CD4-positive, alpha-beta T cell treated with Interleukin-10 for 1 hour (primary cell): Measurements from ENCODE around the gene DLX5.

ENCODE experiments used
- DNase-seq: peaks from one replicate; pipeline ENCODE4 v3.0.0-alpha.2; 2020

The DLX5 gene

GRCh38 chr7:97004247-97005182 is 20.1 kb downstream of the DLX5 start:
- DNase-seq, result no peak

DNA sequence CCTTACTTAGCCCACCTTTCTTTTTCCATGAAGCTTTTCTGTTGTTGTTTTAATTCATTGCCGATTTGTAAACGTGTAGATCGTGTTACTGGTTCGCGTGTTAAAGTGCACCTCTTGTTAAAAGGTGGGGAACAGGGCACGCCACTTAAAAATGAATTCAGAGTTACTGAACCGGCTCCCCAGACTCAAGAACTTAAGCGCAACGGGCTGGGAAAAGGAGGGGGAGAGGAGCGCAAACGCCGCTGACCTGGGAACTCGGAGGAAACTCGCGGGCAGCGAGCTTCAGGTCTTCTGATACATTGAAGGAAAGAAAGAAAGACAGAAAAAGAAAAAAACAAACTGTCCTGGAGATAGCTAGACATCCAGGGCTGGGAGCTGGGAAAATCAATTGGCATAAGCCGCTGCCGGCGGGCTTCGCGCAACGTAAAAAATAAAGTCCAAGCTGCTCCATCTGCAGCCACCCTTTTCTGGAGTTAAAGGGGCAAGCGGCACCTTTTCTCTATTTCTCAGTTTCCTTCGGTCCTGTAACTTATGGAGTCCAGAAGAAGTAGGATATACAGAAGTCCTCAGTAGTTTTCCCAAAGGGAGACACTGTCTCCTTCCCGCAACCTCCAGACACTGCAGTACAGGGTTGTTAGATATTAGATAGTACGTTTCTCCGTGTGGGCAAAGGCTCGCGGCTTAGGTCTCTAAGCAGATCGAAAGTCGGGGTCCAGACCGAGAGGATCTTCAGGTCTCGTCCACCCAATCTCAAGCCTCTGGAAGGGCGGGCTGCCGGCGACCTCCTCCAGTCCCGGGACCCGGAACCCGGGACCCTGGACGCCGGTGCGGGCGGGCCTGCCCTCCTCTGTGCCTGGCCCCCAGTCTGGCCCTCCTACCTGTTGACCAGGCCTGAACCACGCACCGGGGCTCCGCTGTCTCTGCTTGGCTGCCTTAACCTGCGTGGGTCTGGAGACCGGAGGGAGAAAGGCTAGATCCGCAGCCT is 21.1 kb downstream of the DLX5 start:
- DNase-seq, result no peak

DNA sequence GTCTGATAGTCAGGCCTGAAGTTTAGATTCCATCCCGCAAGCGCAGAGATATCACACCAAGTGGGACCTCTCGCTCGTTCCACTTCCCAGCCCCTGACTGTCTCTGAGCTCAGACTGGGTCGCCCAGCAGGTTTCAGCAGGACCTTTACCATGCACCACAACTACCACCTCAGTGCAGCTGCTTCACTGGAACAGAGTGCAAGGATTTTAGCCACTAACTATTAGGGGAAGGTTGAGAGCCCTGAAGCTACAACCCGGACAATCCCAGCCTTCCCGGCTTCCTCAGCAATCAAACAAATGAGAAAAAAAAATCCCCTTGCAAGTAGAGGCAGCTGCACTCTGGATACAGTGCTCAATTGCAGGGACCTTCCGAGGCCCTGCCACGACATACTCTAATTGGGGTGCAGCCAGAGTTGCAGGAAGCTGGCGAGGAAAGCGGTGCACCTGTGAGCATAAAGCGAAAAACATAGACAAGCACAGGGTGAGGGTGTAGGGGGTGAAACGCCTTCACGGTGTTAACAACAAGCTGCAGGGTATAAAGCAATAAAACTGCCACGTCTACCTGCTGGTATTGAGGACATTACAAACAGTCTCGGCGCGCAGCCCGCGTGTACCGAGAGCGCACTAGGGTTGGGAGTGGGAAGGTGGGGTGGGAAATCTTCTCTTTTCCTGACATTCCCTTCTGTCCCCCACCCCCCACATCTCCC is 21.9 kb downstream of the DLX5 start:
- no peak for DNase-seq

- DNase-seq, result no peak
Measured at GRCh38 chr7:97001656-97002554, 22.7 kb downstream of the DLX5 start.

GRCh38 chr7:97001221-97001620 is 23.4 kb downstream of the DLX5 start:
- DNase-seq, result no peak

- no peak for DNase-seq
Measured at GRCh38 chr7:96998744-96999143, 25.9 kb downstream of the DLX5 start.

- DNase-seq, result no peak
Measured at GRCh38 chr7:96998333-96998732, 26.3 kb downstream of the DLX5 start.

DNA sequence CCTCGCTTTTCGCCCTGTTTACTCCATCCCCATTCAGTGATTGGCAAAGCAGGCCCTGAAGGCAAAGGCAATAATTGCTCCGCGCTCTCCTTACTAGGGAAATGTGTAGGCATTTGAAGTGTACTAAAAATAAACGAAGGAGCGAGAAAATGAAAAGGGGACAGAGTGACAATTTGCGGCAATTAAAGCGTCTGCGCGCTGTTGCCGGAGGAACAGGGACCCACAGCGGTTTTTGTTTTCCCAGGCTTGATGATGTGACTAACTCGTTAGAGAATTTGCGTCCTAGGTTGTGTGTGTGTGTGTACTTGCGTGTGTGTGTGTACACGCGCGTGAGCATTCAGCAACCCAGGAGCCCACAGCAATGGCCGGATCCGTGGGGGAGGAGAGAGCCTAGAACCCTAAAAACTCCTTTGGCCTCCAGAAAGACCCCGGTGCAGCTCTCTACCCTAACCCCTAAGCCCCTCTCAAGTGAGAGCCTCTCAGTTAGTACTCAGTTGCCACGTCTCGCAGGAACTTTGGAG is 27.1 kb downstream of the DLX5 start:
- DNase-seq, result no peak

DNA sequence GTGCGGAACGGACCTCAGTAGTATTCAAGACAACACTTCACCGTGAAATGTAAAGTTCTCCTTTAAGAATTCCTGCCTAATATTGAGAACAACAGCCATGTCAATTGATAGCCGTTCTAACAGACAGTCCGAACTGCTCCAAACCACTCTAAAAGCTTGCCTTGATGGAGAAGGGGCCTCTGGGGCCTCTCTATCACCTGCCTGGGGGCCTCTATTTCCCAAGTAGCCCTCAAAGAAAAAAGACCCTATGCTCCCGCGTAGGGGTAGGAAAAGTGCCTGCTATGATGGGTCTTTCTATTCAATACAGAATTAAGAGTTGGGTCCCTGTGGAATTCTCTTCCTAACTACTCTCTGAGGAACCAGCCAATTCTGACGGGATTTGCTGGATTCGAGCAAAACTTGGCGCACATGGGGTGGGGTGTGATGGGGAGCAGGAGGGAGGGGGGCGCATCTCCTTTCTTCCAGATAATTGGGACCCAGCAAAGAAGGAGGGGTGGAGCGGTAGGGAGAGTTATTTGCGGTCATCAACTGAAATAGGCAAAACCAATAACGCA is 27.6 kb downstream of the DLX5 start:
- no peak for DNase-seq

- DNase-seq, result no peak
Measured at GRCh38 chr7:96996111-96996957, 28.3 kb downstream of the DLX5 start.

- DNase-seq, result no peak
Measured at GRCh38 chr7:96995406-96996110, 29.1 kb downstream of the DLX5 start.

DNA sequence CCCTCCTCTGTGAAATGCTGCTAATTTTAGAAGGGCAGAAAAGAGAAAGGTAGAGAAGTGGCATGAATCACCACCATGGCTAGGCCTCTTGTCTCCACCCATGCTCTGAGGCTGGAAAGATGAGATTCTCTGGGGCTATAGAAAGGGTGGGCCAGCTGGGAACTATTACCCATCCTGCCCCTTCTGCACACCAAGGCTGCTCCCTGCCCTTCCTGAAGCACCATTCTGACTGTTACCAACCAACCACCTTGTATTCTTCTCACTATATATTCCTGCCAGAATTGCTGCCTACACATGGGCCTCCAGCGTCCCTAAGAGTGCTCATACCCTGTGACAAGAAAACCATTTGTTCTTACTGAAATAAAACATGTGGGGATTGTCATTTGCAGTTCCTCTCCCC is 30.7 kb downstream of the DLX5 start:
- DNase-seq, result no peak

- DNase-seq, result no peak
Measured at GRCh38 chr7:96993094-96993865, 31.4 kb downstream of the DLX5 start.

GRCh38 chr7:96992192-96993005 is 32.2 kb downstream of the DLX5 start:
- no peak for DNase-seq

DNA sequence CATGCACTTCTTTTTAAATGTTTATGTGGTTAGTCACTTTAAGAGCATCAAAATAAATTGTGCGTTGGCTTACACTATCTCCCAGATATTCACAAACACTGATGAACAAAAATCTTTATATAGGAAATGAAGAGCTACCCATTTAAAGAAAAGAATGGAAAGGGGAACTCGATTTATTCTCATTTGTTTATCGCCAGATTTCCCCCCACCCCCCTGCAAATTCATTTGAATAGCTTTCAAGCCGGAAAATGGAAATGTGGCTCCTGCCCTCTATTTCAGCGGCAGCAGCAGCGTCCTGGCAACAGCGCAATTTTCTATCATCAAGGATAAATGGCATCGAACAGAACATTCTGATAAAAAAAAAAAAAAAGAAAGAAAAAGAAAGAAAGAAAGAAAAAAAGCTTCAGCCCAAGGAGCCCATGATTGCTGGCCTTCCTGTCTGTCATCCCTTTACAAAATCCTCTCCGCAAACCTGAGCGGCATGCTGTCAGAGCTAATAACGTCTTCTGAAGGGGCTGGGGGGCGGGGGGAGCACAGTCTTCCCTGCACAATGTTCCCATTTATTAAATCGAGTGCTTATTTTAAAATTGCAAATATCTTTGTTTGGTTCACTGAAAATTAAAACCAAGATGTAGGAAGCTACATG is 33.0 kb downstream of the DLX5 start:
- no peak for DNase-seq

DNA sequence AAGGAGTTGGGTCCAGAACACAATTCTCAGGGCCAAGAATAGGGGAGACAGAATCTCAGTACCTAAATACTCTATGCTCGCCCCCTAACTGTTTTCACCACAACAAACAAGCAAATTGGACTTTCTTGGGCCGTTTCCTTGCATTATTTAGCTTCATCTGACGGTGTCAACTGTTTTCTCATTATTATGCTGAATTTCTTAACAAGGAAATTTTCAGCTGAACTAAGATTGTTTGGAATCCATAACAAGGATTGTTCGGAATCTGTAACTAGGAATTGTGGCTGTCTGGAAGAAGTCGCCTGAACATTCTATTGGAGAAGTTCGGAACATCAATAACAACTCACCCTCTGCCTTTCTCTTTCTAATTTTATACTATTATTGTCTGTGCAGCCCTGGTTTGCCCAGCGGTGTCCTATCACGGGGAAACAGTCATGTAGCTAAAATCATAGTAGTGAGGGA is 34.7 kb downstream of the DLX5 start:
- no peak for DNase-seq

DNA sequence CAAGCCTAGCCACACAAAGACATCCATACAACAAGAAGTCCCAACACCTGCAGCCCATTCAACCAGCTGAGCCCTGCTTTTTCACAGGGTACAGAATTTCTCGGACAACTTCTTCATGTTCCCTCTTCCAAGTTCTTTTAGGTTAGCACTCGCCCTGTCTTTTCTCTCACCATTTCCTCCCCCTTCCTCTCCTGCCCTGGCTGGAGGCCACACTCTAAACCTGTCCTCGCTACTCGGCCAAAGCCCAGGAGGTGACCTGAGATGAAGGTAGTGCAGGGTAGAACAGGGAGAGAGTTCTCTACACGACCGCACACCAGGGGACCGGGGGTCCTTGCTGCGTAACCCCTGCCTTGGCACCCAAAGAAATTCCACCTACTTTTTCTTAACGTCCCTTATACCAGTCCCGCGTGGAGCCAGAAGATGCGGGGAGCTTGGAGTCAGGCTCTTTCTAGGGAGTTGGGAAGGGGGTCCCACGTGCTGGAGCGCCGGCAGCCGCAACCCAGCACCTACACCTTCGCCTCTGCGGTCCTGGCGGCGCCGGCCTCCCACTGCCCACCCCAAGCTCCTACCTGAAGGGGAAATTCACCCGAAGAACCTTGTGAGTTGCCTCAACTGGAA is 35.3 kb downstream of the DLX5 start:
- DNase-seq, result no peak
